Fibroblast of pulmonary artery (primary cell): ENCODE results near the gene ATP5F1D.

Experiments used
- DNase-seq: peaks from one replicate; pipeline ENCODE4 v3.0.0-alpha.2; 2010; ENCODE audit warnings: low read depth
- H3K4me3 ChIP-seq: replicated peaks from 2 replicates; pipeline ENCODE4 v1.5.1; 2011; ENCODE audit warnings: low read depth, mild to moderate bottlenecking, control low read depth, low read length, moderate library complexity
- CTCF ChIP-seq: IDR thresholded peaks from 2 replicates; pipeline ENCODE4 v1.5.1; 2011; ENCODE audit warnings: mild to moderate bottlenecking, control low read depth, low read length, inconsistent platforms; ENCODE audit errors: missing control alignments

The ATP5F1D gene

GRCh38 chr19:1293782-1294604 lies 52.4 kb downstream of the ATP5F1D start:
- TF ChIP-seq CTCF: no peak
- no peak overlapping the region for H3K4me3 ChIP-seq
- no peak for DNase-seq
